Endothelial cell (in vitro differentiated cells): ENCODE results near the gene ERMP1. TPM values are rescaled to one million over a fixed set of nuclear protein-coding genes. Genes with fewer than 3 reads are reported as not detected.
A peak's percentile ranks its signal among the peaks of the same experiment; 100 is the strongest.

ENCODE experiments used
- DNase-seq: peaks from one replicate; pipeline ENCODE4 v3.0.0; 2021; ENCODE audit warnings: low spot score
- H3K27ac Mint-ChIP-seq: one replicate; pipeline ENCODE4 v1.8.0; 2021; ENCODE audit warnings: mixed read lengths, inconsistent platforms; ENCODE audit not compliant: unreplicated experiment
- H3K27me3 Mint-ChIP-seq: one replicate; pipeline ENCODE4 v1.8.0; 2021; ENCODE audit warnings: mild to moderate bottlenecking, moderate library complexity, mixed read lengths, inconsistent platforms; ENCODE audit not compliant: unreplicated experiment
- H3K36me3 Mint-ChIP-seq: one replicate; pipeline ENCODE4 v1.8.0; 2021; ENCODE audit warnings: mild to moderate bottlenecking, low read depth, mixed read lengths, inconsistent platforms; ENCODE audit not compliant: unreplicated experiment
- H3K4me1 Mint-ChIP-seq: one replicate; pipeline ENCODE4 v1.8.0; 2021; ENCODE audit warnings: mild to moderate bottlenecking, mixed read lengths, inconsistent platforms; ENCODE audit not compliant: unreplicated experiment
- H3K4me3 Mint-ChIP-seq: one replicate; pipeline ENCODE4 v1.8.0; 2021; ENCODE audit warnings: mild to moderate bottlenecking, mixed read lengths, inconsistent platforms; ENCODE audit not compliant: unreplicated experiment
- H3K9me3 Mint-ChIP-seq: one replicate; pipeline ENCODE4 v1.8.0; 2021; ENCODE audit warnings: mixed read lengths, inconsistent platforms; ENCODE audit not compliant: unreplicated experiment
- total RNA-seq: library from RNA; stranded (reverse); fragmentation: NEBNext Ultra II Directional; extraction: Animal tissue kit (Norgen Biotek cat#: 25700); gene quantifications from one replicate; pipeline ENCODE4 v1.2.1, GENCODE V29; 2021; ENCODE audit not compliant: unreplicated experiment
- TF ChIP-seq, protein P1 (sequence below): fragments of 200-600 bp; sonication (generic); IDR thresholded peaks from one replicate; pipeline ENCODE4 v1.5.0; 2021; ENCODE audit warnings: antibody characterized with exemption; ENCODE audit not compliant: unreplicated experiment

ERMP1 gene
- total RNA-seq, 1 donor from 2014 or later, result 13.4 TPM

GRCh38 chr9:5793812-5794211, 39.1 kb downstream of the ERMP1 start:
- Mint-ChIP-seq H3K36me3 (peaks cover 14% of the 10 kb centered on the region), H3K27me3 (no peaks in the 10 kb centered on the region), H3K4me3 (no peak overlapping the region), H3K27ac (no peak overlapping the region), H3K4me1 (peaks cover 13% of the 10 kb centered on the region), H3K9me3 (no peaks in the 10 kb centered on the region)
- DNase-seq, result no peak
- TF ChIP-seq, protein P1, sequence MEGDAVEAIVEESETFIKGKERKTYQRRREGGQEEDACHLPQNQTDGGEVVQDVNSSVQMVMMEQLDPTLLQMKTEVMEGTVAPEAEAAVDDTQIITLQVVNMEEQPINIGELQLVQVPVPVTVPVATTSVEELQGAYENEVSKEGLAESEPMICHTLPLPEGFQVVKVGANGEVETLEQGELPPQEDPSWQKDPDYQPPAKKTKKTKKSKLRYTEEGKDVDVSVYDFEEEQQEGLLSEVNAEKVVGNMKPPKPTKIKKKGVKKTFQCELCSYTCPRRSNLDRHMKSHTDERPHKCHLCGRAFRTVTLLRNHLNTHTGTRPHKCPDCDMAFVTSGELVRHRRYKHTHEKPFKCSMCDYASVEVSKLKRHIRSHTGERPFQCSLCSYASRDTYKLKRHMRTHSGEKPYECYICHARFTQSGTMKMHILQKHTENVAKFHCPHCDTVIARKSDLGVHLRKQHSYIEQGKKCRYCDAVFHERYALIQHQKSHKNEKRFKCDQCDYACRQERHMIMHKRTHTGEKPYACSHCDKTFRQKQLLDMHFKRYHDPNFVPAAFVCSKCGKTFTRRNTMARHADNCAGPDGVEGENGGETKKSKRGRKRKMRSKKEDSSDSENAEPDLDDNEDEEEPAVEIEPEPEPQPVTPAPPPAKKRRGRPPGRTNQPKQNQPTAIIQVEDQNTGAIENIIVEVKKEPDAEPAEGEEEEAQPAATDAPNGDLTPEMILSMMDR, result no peak

DNA sequence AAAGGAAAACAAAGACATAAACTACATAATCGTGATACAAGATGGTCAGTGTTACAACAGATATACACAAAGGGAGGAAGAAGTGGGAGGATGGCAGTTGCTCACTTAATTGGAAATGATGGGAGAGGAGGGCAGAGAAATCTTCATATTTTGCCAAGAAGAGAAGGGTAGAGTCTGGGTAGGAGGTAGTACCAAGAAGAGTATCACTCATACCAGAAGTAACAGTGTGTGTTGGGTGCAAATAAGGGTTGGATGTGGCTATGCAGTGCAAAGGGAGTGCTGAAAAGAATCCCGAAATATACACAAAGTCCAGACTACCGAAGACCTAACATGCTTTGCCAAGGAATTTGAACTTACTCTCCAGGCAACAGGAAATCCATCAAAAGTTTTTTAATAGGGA, 41.0 kb downstream of the ERMP1 start:
- Mint-ChIP-seq H3K36me3 (peaks cover 14% of the 10 kb centered on the region), H3K27ac (no peak overlapping the region), H3K27me3 (no peaks in the 10 kb centered on the region), H3K4me1 (peaks cover 13% of the 10 kb centered on the region), H3K9me3 (no peaks in the 10 kb centered on the region), H3K4me3 (no peak overlapping the region)
- no peak for DNase-seq
- TF ChIP-seq, protein P1, result no peak

- Mint-ChIP-seq H3K9me3 (no peaks in the 10 kb centered on the region), H3K4me3 (peak overlapping the region; percentile 70), H3K27ac (peak overlapping the region; percentile 80), H3K27me3 (no peaks in the 10 kb centered on the region), H3K4me1 (peaks cover 13% of the 10 kb centered on the region), H3K36me3 (peaks cover 14% of the 10 kb centered on the region)
- DNase-seq, result no peak
- TF ChIP-seq, protein P1, result no peak
These were observed 42.0 kb downstream of the ERMP1 start for GRCh38 chr9:5790923-5791322.

DNA sequence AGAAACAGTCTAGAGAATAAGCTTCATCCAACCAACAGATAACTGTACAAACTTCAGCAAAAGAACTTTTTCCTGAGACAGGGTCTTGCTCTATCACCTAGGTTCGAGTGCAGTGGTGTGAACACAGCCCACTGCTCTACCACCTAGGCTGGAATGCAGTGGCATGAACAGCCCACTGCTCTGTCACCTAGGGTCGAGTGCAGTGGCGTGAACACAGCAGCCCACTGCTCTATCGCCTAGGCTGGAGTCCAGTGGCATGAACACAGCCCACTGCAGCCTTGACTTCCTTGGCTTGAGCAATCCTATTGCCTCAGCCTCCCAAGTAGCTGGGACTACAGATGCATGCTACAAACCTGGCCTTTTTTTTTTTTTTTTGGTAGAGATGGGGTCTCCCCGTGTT, 43.4 kb downstream of the ERMP1 start:
- TF ChIP-seq, protein P1, result no peak
- Mint-ChIP-seq H3K27ac (no peak overlapping the region), H3K4me3 (no peak overlapping the region), H3K36me3 (peaks cover 14% of the 10 kb centered on the region), H3K9me3 (no peaks in the 10 kb centered on the region), H3K4me1 (peaks cover 13% of the 10 kb centered on the region), H3K27me3 (no peaks in the 10 kb centered on the region)
- DNase-seq, result no peak

DNA sequence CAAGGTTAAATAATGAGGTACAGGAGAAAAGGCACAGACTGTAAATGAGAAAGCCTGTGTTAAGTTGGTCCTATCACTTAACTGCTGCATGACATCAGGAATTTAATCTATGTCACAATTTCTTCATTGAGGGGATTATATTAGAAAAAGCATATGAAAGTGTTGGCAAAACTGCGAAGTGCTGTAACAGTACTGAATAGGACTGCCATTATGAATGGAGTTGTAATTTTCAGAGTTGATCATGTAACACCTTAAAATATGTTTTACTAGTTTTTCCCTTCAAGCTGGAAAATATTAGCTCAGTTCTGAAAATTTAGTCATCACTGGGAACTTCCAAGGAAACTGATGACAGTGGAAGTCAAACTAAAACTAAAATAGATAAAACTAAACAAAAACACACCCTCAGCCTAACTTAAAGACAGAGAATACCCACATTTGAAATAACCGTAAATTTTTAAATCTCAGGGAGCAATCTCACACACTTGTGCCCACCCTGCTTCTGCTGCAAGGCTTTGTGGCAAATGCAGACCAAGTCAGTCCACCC, 45.1 kb downstream of the ERMP1 start:
- H3K27me3 Mint-ChIP-seq, result no peaks in the 10 kb centered on the region
- DNase-seq, result no peak
- H3K27ac Mint-ChIP-seq, result no peak overlapping the region
- no peak overlapping the region for H3K4me3 Mint-ChIP-seq
- no peaks in the 10 kb centered on the region for H3K9me3 Mint-ChIP-seq
- peaks cover 13% of the 10 kb centered on the region for H3K4me1 Mint-ChIP-seq
- TF ChIP-seq, protein P1, result no peak
- peaks cover 25% of the 10 kb centered on the region for H3K36me3 Mint-ChIP-seq
